Thyroid gland (tissue), 4 donors: ENCODE measurements around the gene MARCKS. TPM values are rescaled to one million over a fixed set of nuclear protein-coding genes. Genes with fewer than 3 reads are reported as not detected.

ENCODE experiments used
- DNase-seq, 2 donors: peaks; one replicate each; pipeline ENCODE4 v3.0.0-alpha.2; 2019
- H3K27ac ChIP-seq, 3 donors: fragments of 200-600 bp; sonication (generic); 1 replicate in 2 of 3; 2 replicates in 1 of 3; pipeline ENCODE4 v1.5.1; 2016 to 2019; ENCODE audit warnings: mild to moderate bottlenecking in 1 of 3, moderate library complexity in 1 of 3
- H3K27me3 ChIP-seq: fragments of 200-600 bp; sonication (generic); one replicate; pipeline ENCODE4 v1.5.1; 2019
- H3K36me3 ChIP-seq, 2 donors: fragments of 200-600 bp; sonication (generic); one replicate each; pipeline ENCODE4 v1.5.1; 2016 to 2019
- H3K4me1 ChIP-seq, 2 donors: fragments of 200-600 bp; sonication (generic); one replicate each; pipeline ENCODE4 v1.5.1; 2017 to 2019
- H3K4me3 ChIP-seq, 3 donors: fragments of 200-600 bp; sonication (generic); replicated peaks in 1 of 3; 1 replicate in 2 of 3; 2 replicates in 1 of 3; pipeline ENCODE4 v1.5.1; 2016; ENCODE audit warnings: mild to moderate bottlenecking in 1 of 3
- H3K9me3 ChIP-seq: fragments of 200-600 bp; sonication (generic); one replicate; pipeline ENCODE4 v1.5.1; 2017
- CTCF ChIP-seq, 6 experiments: fragments of 200-600 bp in 3 of 6; fragments of 450-650 bp in 3 of 6; sonication (generic) in 3 of 6; IDR thresholded peaks; one replicate each; pipeline ENCODE4 v1.5.1; 2016 to 2019; ENCODE audit warnings: antibody characterized with exemption in 6 of 6, mild to moderate bottlenecking in 2 of 6, inconsistent platforms in 1 of 6, moderate library complexity in 1 of 6
- POLR2A ChIP-seq, 2 donors: fragments of 450-650 bp; IDR thresholded peaks; one replicate each; pipeline ENCODE4 v1.6.1; 2017; ENCODE audit warnings: antibody characterized with exemption in 2 of 2, mild to moderate bottlenecking in 2 of 2, moderate library complexity in 1 of 2
- WGBS, 2 donors: methylation state at CpG; one replicate each; pipeline ENCODE4 v1.1.5; 2017; 5-methylcytosine and 5-hydroxymethylcytosine counted together
- intact Hi-C: fragments of 100-400 bp; cut with DNase I; formaldehyde crosslinking; loops from one replicate; pipeline ENCODE4 v1.15.1; 2023
- total RNA-seq, 4 donors: library from RNA; depleted of rRNA; stranded (reverse); fragments of >200 nt; gene quantifications; one replicate each; pipeline ENCODE4 v1.2.3, GENCODE V29; 2016

MARCKS gene
- total RNA-seq, 4 donors from 2014 or later = 35.8 to 51.8 (median 43.0) TPM

- no peak for DNase-seq
- H3K27me3 ChIP-seq = no peaks in the 10 kb centered on the region
- no peaks in the 10 kb centered on the region for H3K4me1 ChIP-seq
- H3K9me3 ChIP-seq = no peaks in the 10 kb centered on the region
- WGBS, 2 donors = 67 to 73% methylated on average over 2 of the region's 2 CpGs
- no peak overlapping the region for H3K4me3 ChIP-seq
- intact Hi-C loops = no loop called here
- H3K36me3 ChIP-seq = no peaks in the 10 kb centered on the region
- no peak for TF ChIP-seq CTCF (IDR thresholded peaks at IDR 0.05)
- no peak for TF ChIP-seq POLR2A (IDR thresholded peaks at IDR 0.05)
- no peak overlapping the region for H3K27ac ChIP-seq
Observed at GRCh38 chr6:113833537-113833936, 23.6 kb upstream of the MARCKS start.

- Histone ChIP-seq H3K4me1 (no peaks in the 10 kb centered on the region), H3K27me3 (no peaks in the 10 kb centered on the region), H3K4me3 (no peak overlapping the region), H3K27ac (no peak overlapping the region), H3K36me3 (no peaks in the 10 kb centered on the region), H3K9me3 (no peaks in the 10 kb centered on the region)
- 64 to 84% methylated on average over 2 of the region's 2 CpGs for WGBS, 2 donors
- no peak for TF ChIP-seq CTCF (IDR thresholded peaks at IDR 0.05)
- no peak for TF ChIP-seq POLR2A (IDR thresholded peaks at IDR 0.05)
- intact Hi-C loops = no loop called here
- no peak for DNase-seq
Observed at GRCh38 chr6:113837170-113837569, 20.0 kb upstream of the MARCKS start.

- H3K36me3 ChIP-seq = no peaks in the 10 kb centered on the region
- H3K27me3 ChIP-seq = no peaks in the 10 kb centered on the region
- H3K4me3 ChIP-seq = no peak overlapping the region
- 0 to 93% methylated on average over 1 of the region's 1 CpG for WGBS, 2 donors
- no peaks in the 10 kb centered on the region for H3K9me3 ChIP-seq
- no peaks in the 10 kb centered on the region for H3K4me1 ChIP-seq
- TF ChIP-seq CTCF (IDR thresholded peaks at IDR 0.05) (no peak), POLR2A (IDR thresholded peaks at IDR 0.05) (no peak)
- DNase-seq = no peak
- intact Hi-C loops = no loop called here
- no peak overlapping the region for H3K27ac ChIP-seq
Observed at GRCh38 chr6:113842165-113842564, 15.0 kb upstream of the MARCKS start.

- Histone ChIP-seq H3K27ac (no peak overlapping the region), H3K4me3 (no peak overlapping the region), H3K27me3 (no peaks in the 10 kb centered on the region), H3K36me3 (no peaks in the 10 kb centered on the region), H3K9me3 (no peaks in the 10 kb centered on the region), H3K4me1 (no peaks in the 10 kb centered on the region)
- 93 to 96% methylated on average over 6 of the region's 6 CpGs for WGBS, 2 donors
- intact Hi-C loops = no loop called here
- DNase-seq = no peak
- TF ChIP-seq POLR2A (IDR thresholded peaks at IDR 0.05) (no peak), CTCF (IDR thresholded peaks at IDR 0.05) (no peak)
Observed at GRCh38 chr6:113843500-113844073, 13.6 kb upstream of the MARCKS start.

GRCh38 chr6:113846577-113846976 is 10.6 kb upstream of the MARCKS start:
- intact Hi-C loops = no loop called here
- TF ChIP-seq CTCF (IDR thresholded peaks at IDR 0.05) (no peak), POLR2A (IDR thresholded peaks at IDR 0.05) (no peak)
- Histone ChIP-seq H3K4me1 (no peaks in the 10 kb centered on the region), H3K27me3 (no peaks in the 10 kb centered on the region), H3K9me3 (no peaks in the 10 kb centered on the region), H3K36me3 (no peaks in the 10 kb centered on the region), H3K27ac (no peak overlapping the region), H3K4me3 (no peak overlapping the region)
- WGBS, 2 donors = 97% methylated on average over 1 of the region's 1 CpG
- no peak for DNase-seq
